ENCODE data around the gene WEE1.

Gene WEE1

DNA sequence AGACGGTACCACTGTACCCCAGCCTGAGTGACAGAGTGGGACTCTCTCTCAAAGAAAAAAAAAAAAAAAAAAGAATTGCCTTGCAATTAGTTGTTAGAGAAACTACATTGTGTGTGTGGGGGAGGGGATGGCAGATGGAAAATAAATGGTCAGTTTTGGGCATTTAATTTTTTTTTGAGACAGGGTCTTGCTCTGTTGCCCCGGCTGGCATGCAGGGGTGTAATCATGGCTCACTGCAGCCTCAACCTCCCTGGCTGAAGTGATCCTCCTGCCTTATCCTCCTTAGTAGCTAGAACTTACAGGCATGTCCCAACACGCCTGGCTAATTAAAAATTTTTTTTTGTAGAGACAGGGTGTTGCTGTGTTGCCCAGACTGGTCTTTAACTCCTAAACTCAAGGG is 36.4 kb downstream of the WEE1 start:
- ATAC-seq, result no peak
- TF ChIP-seq CSDC2 (CRISPR knock-in tag; IDR thresholded peaks at IDR 0.05), result no peak
- TF ChIP-seq ZNF8 (CRISPR knock-in tag; IDR thresholded peaks at IDR 0.05), result no peak
- TF ChIP-seq, protein P1, sequence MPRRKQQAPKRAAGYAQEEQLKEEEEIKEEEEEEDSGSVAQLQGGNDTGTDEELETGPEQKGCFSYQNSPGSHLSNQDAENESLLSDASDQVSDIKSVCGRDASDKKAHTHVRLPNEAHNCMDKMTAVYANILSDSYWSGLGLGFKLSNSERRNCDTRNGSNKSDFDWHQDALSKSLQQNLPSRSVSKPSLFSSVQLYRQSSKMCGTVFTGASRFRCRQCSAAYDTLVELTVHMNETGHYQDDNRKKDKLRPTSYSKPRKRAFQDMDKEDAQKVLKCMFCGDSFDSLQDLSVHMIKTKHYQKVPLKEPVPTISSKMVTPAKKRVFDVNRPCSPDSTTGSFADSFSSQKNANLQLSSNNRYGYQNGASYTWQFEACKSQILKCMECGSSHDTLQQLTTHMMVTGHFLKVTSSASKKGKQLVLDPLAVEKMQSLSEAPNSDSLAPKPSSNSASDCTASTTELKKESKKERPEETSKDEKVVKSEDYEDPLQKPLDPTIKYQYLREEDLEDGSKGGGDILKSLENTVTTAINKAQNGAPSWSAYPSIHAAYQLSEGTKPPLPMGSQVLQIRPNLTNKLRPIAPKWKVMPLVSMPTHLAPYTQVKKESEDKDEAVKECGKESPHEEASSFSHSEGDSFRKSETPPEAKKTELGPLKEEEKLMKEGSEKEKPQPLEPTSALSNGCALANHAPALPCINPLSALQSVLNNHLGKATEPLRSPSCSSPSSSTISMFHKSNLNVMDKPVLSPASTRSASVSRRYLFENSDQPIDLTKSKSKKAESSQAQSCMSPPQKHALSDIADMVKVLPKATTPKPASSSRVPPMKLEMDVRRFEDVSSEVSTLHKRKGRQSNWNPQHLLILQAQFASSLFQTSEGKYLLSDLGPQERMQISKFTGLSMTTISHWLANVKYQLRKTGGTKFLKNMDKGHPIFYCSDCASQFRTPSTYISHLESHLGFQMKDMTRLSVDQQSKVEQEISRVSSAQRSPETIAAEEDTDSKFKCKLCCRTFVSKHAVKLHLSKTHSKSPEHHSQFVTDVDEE (CRISPR knock-in tag; IDR thresholded peaks at IDR 0.05), result no peak
- TF ChIP-seq SNAI2 (CRISPR knock-in tag; IDR thresholded peaks at IDR 0.05), result no peak

DNA sequence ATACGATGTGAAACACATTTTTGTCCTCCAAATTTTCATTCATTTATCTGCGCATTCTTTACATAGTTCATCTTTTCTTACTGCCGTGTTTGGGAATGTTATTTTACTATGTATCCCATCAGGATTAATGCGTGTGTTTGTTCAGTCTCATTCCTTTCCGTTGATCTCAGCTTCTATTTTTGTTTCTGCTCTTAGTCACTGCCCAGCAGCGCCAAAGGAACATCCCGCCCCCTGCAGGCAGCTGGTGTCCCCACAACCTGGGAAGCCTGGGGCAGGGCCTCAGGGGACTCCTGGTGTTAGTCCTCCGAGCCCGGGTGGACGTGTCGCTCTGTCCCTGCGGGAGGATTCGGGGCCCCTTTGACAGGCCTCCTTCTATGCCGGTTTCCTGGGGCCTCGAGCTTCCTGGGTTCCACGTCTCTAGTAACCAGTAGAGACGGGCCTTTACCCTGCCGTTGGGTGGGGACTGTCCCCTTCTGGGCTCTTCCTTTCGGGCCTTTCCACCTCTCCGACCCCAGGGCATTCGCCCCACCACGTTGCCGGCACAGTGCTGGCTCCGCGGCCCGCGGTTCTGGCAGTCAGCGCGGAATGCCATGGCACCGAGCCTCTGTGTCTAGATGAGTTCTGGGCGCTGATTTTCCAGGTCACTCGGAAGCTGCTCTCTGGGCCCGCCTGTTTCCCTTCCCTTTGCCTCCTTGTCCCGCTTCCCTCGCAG is 39.8 kb downstream of the WEE1 start:
- TF ChIP-seq, protein P2, sequence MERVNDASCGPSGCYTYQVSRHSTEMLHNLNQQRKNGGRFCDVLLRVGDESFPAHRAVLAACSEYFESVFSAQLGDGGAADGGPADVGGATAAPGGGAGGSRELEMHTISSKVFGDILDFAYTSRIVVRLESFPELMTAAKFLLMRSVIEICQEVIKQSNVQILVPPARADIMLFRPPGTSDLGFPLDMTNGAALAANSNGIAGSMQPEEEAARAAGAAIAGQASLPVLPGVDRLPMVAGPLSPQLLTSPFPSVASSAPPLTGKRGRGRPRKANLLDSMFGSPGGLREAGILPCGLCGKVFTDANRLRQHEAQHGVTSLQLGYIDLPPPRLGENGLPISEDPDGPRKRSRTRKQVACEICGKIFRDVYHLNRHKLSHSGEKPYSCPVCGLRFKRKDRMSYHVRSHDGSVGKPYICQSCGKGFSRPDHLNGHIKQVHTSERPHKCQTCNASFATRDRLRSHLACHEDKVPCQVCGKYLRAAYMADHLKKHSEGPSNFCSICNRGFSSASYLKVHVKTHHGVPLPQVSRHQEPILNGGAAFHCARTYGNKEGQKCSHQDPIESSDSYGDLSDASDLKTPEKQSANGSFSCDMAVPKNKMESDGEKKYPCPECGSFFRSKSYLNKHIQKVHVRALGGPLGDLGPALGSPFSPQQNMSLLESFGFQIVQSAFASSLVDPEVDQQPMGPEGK (CRISPR knock-in tag; IDR thresholded peaks at IDR 0.05; ENCODE audit: borderline replicate concordance), result no peak
- TF ChIP-seq ZNF70 (CRISPR knock-in tag; IDR thresholded peaks at IDR 0.05) (0 out of 2 replicates have a peak, but pooled peaks have one; percentile 49), OSR1 (CRISPR knock-in tag; IDR thresholded peaks at IDR 0.05) (no peak), ZC3H10 (CRISPR knock-in tag; IDR thresholded peaks at IDR 0.05) (no peak), SNAI2 (CRISPR knock-in tag; IDR thresholded peaks at IDR 0.05) (no peak), GLIS3 (CRISPR knock-in tag; IDR thresholded peaks at IDR 0.05) (no peak), TCF4 (CRISPR knock-in tag; IDR thresholded peaks at IDR 0.05; ENCODE audit: borderline replicate concordance) (no peak), TOX (CRISPR knock-in tag; IDR thresholded peaks at IDR 0.05; ENCODE audit: borderline replicate concordance) (no peak), RARB (CRISPR knock-in tag; IDR thresholded peaks at IDR 0.05) (no peak), CSDC2 (CRISPR knock-in tag; IDR thresholded peaks at IDR 0.05) (peak; percentile 83; the same call in 1 of the 2 replicates), BACH2 (CRISPR knock-in tag; IDR thresholded peaks at IDR 0.05; ENCODE audit: borderline replicate concordance) (no peak), ISL1 (CRISPR knock-in tag; IDR thresholded peaks at IDR 0.05) (0 out of 2 replicates have a peak, but pooled peaks have one; percentile 37)
- TF ChIP-seq, protein P1 (CRISPR knock-in tag; IDR thresholded peaks at IDR 0.05), result no peak
- TF ChIP-seq, protein P3, sequence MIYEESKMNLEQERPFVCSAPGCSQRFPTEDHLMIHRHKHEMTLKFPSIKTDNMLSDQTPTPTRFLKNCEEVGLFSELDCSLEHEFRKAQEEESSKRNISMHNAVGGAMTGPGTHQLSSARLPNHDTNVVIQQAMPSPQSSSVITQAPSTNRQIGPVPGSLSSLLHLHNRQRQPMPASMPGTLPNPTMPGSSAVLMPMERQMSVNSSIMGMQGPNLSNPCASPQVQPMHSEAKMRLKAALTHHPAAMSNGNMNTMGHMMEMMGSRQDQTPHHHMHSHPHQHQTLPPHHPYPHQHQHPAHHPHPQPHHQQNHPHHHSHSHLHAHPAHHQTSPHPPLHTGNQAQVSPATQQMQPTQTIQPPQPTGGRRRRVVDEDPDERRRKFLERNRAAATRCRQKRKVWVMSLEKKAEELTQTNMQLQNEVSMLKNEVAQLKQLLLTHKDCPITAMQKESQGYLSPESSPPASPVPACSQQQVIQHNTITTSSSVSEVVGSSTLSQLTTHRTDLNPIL (CRISPR knock-in tag; IDR thresholded peaks at IDR 0.05; ENCODE audit: low read depth), result peak; percentile 86; the same call in 1 of the 2 replicates
- ATAC-seq, result peak; percentile 92

DNA sequence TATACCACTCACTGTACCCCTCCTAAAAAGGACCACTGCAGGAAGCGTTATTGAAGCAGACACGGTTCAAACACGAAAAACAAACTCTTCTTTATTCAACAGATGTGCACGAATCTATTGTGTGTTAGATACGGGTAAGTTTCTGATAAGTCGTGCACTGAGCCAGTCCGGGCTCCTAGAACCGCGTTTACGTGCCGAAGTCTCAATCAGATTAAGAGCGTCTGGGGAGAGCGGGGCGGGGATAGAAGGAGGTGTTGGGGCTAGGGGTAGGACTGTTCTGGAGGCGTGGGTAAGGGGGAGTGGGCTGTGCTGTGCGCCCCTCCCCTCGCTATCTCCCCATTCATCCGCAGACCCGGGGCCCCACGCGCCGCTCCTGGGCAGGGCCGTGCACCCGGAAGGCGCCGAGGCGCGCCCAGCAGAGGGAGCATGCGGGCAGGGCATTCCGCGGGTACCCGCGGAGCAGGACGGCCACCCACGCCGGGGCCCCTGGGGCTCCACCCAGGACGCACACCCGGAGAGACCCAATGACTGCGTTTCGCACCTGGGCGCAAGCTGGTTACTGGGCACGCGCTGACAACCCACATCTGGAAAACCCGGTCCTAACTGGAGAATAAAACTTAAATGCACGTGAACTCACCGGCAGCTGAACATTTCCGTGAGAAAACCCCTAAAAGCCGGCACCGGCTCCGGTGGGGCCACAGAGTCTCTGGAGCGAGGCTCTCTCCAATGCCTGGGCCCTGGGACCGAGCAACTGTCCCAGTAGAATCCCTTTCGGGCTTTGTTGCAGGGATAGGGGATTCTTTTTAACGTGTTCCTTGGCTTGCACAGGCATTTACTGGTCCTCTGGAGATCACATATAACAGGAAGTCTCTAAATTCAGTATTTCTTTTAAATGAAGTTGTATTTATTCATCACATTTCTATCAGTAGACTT is 40.6 kb downstream of the WEE1 start:
- TF ChIP-seq, protein P3 (CRISPR knock-in tag; IDR thresholded peaks at IDR 0.05; ENCODE audit: low read depth), result no peak
- TF ChIP-seq CSDC2 (CRISPR knock-in tag; IDR thresholded peaks at IDR 0.05) (no peak), ZNF565 (CRISPR knock-in tag; conservative IDR thresholded peaks at IDR 0.05; ENCODE audit: low read depth) (no peak), PPARA (CRISPR knock-in tag; IDR thresholded peaks at IDR 0.05; ENCODE audit: borderline replicate concordance) (no peak), ZNF8 (CRISPR knock-in tag; IDR thresholded peaks at IDR 0.05) (no peak), OSR1 (CRISPR knock-in tag; IDR thresholded peaks at IDR 0.05) (no peak), TOX (CRISPR knock-in tag; IDR thresholded peaks at IDR 0.05; ENCODE audit: borderline replicate concordance) (no peak), ISL1 (CRISPR knock-in tag; IDR thresholded peaks at IDR 0.05) (no peak), ESRRG (CRISPR knock-in tag; IDR thresholded peaks at IDR 0.05) (no peak)
- TF ChIP-seq, protein P2 (CRISPR knock-in tag; IDR thresholded peaks at IDR 0.05; ENCODE audit: borderline replicate concordance), result no peak
- TF ChIP-seq, protein P1 (CRISPR knock-in tag; IDR thresholded peaks at IDR 0.05), result no peak
- ATAC-seq, result peak; percentile 71
